Erythroblast (primary cell): ENCODE results near the gene ART1.

Source experiments
- GATA1 ChIP-seq: IDR thresholded peaks from 2 replicates; pipeline ENCODE4 v1.6.1; 2011; ENCODE audit warnings: low read depth, mild to moderate bottlenecking, control low read depth, low read length, moderate library complexity
- POLR2A ChIP-seq: IDR thresholded peaks from 2 replicates; pipeline ENCODE4 v1.6.1; 2011; ENCODE audit warnings: mild to moderate bottlenecking, low read length

DNA sequence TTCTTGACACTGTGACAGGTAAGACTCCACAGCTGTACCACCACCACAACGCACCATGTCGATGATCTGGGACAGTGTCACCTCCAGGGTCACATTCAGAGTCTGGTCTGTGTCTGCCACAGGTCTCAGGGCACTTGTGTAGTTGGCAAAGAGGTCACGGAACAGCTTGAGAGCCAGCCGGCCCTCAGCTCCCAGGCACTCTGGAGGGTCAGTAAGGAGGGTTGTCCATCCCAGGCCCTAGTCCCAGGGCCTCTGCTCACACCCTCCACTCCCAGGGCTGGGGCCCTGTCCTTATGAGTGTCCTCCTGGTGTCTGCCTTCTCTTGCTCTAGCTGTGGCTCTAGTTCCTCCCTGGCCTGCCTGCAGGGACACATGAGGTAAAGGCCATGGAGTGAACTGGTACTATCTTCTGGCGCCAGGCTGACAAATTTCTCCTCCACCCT, 24.8 kb downstream of the ART1 start:
- TF ChIP-seq POLR2A (no peak), GATA1 (no peak)
